GM18520 (cell line): ENCODE measurements around the gene EPM2A.

Experiments used
- ATAC-seq: cut with Tn5 transposase; IDR thresholded peaks from one replicate; pipeline ENCODE4 v1.9.1; 2021; ENCODE audit not compliant: unreplicated experiment

Gene EPM2A

GRCh38 chr6:145603991-145604390 is 131.3 kb downstream of the EPM2A start:
- no peak for ATAC-seq

GRCh38 chr6:145603424-145603833 is 131.9 kb downstream of the EPM2A start:
- ATAC-seq: no peak

- ATAC-seq: no peak
These were observed 132.5 kb downstream of the EPM2A start for GRCh38 chr6:145602726-145603326.

GRCh38 chr6:145601397-145601796 is 133.9 kb downstream of the EPM2A start:
- ATAC-seq: no peak

- no peak for ATAC-seq
These were observed 135.0 kb downstream of the EPM2A start for GRCh38 chr6:145600299-145600698.

GRCh38 chr6:145588981-145589380 is 146.3 kb downstream of the EPM2A start:
- no peak for ATAC-seq

- no peak for ATAC-seq
These were observed 148.0 kb downstream of the EPM2A start for GRCh38 chr6:145587334-145587733.

GRCh38 chr6:145583753-145584152 is 151.6 kb downstream of the EPM2A start:
- ATAC-seq: no peak
